Measurements from ENCODE around the gene RPIA. TPM values are rescaled to one million over a fixed set of nuclear protein-coding genes. Genes with fewer than 3 reads are reported as not detected.

RPIA gene
- total and polyA plus RNA-seq, 2 of the 13 experiments (the other 11 are each of a cell fraction or from before 2014, with no cell fraction given): 13.3 to 23.9 TPM

GRCh38 chr2:88687384-88687783, 4.1 kb upstream of the RPIA start (continued):
- TF ChIP-seq, protein P1, sequence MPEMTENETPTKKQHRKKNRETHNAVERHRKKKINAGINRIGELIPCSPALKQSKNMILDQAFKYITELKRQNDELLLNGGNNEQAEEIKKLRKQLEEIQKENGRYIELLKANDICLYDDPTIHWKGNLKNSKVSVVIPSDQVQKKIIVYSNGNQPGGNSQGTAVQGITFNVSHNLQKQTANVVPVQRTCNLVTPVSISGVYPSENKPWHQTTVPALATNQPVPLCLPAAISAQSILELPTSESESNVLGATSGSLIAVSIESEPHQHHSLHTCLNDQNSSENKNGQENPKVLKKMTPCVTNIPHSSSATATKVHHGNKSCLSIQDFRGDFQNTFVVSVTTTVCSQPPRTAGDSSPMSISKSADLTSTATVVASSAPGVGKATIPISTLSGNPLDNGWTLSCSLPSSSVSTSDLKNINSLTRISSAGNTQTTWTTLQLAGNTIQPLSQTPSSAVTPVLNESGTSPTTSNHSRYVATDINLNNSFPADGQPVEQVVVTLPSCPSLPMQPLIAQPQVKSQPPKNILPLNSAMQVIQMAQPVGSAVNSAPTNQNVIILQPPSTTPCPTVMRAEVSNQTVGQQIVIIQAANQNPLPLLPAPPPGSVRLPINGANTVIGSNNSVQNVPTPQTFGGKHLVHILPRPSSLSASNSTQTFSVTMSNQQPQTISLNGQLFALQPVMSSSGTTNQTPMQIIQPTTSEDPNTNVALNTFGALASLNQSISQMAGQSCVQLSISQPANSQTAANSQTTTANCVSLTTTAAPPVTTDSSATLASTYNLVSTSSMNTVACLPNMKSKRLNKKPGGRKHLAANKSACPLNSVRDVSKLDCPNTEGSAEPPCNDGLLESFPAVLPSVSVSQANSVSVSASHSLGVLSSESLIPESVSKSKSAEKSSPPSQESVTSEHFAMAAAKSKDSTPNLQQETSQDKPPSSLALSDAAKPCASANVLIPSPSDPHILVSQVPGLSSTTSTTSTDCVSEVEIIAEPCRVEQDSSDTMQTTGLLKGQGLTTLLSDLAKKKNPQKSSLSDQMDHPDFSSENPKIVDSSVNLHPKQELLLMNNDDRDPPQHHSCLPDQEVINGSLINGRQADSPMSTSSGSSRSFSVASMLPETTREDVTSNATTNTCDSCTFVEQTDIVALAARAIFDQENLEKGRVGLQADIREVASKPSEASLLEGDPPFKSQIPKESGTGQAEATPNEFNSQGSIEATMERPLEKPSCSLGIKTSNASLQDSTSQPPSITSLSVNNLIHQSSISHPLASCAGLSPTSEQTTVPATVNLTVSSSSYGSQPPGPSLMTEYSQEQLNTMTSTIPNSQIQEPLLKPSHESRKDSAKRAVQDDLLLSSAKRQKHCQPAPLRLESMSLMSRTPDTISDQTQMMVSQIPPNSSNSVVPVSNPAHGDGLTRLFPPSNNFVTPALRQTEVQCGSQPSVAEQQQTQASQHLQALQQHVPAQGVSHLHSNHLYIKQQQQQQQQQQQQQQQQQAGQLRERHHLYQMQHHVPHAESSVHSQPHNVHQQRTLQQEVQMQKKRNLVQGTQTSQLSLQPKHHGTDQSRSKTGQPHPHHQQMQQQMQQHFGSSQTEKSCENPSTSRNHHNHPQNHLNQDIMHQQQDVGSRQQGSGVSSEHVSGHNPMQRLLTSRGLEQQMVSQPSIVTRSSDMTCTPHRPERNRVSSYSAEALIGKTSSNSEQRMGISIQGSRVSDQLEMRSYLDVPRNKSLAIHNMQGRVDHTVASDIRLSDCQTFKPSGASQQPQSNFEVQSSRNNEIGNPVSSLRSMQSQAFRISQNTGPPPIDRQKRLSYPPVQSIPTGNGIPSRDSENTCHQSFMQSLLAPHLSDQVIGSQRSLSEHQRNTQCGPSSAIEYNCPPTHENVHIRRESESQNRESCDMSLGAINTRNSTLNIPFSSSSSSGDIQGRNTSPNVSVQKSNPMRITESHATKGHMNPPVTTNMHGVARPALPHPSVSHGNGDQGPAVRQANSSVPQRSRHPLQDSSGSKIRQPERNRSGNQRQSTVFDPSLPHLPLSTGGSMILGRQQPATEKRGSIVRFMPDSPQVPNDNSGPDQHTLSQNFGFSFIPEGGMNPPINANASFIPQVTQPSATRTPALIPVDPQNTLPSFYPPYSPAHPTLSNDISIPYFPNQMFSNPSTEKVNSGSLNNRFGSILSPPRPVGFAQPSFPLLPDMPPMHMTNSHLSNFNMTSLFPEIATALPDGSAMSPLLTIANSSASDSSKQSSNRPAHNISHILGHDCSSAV (CRISPR knock-in tag; IDR thresholded peaks at IDR 0.05; ENCODE audit: borderline replicate concordance): no peak
- TF ChIP-seq ZNF121 (CRISPR knock-in tag; IDR thresholded peaks at IDR 0.05) (no peak), IRX3 (CRISPR knock-in tag; IDR thresholded peaks at IDR 0.05; ENCODE audit: borderline replicate concordance, low read depth) (no peak), IKZF4 (CRISPR knock-in tag; IDR thresholded peaks at IDR 0.05; ENCODE audit: borderline replicate concordance, low read depth, not compliant biosample characterization) (no peak)

Measured in HepG2 (cell line).